Measurements from ENCODE around the gene C17orf107. TPM values are rescaled to one million over a fixed set of nuclear protein-coding genes. Genes with fewer than 3 reads are reported as not detected.
A peak's percentile ranks its signal among the peaks of the same experiment; 100 is the strongest.

The C17orf107 gene
- total and polyA plus RNA-seq, 4 donors = 0.19 to 5.9 (median 1.7) TPM

GRCh38 chr17:4942760-4943508, 43.6 kb downstream of the C17orf107 start:
- Histone ChIP-seq H3K27me3 (ENCODE audit: control insufficient read depth in 4 of 4, insufficient read depth in 4 of 4, low read length in 3 of 4) (no peaks in the 10 kb centered on the region), H3K4me1 (ENCODE audit: control insufficient read depth in 4 of 4, insufficient read depth in 4 of 4, low read length in 3 of 4) (peaks cover 12 to 68% (median 52%) of the 10 kb centered on the region in 4 donors), H3K27ac (ENCODE audit: low read depth in 1 of 2, low read length in 2 of 2) (no peak overlapping the region), H3K4me3 (ENCODE audit: low read depth in 1 of 3, low read length in 3 of 3) (no peak overlapping the region), H3K9me3 (ENCODE audit: control insufficient read depth in 4 of 4, low read length in 3 of 4) (no peaks in the 10 kb centered on the region), H3K36me3 (ENCODE audit: control insufficient read depth in 4 of 4, insufficient read depth in 3 of 4, low read depth in 1 of 4, low read length in 3 of 4) (peaks cover 6 to 28% (median 12%) of the 10 kb centered on the region in 4 donors), H3K9ac (ENCODE audit: low read depth in 1 of 2, low read length in 2 of 2) (no peak overlapping the region)
- 82% methylated on average over 13 of the region's 13 CpGs for WGBS
- TF ChIP-seq HNF4G (IDR thresholded peaks at IDR 0.05) (no peak), FOXA1 (IDR thresholded peaks at IDR 0.05) (no peak), ZBTB33 (IDR thresholded peaks at IDR 0.05) (no peak), GABPA (IDR thresholded peaks at IDR 0.05 in 1 of 2, conservative IDR thresholded peaks at IDR 0.05 in 1 of 2) (no peak), JUND (IDR thresholded peaks at IDR 0.05) (no peak), YY1 (IDR thresholded peaks at IDR 0.05) (no peak), NR2F2 (IDR thresholded peaks at IDR 0.05) (no peak), SP1 (IDR thresholded peaks at IDR 0.05) (no peak), HNF4A (conservative IDR thresholded peaks at IDR 0.05) (no peak), EGR1 (IDR thresholded peaks at IDR 0.05; ENCODE audit: low read depth in 2 of 2) (no peak)
- TF ChIP-seq, protein P1, sequence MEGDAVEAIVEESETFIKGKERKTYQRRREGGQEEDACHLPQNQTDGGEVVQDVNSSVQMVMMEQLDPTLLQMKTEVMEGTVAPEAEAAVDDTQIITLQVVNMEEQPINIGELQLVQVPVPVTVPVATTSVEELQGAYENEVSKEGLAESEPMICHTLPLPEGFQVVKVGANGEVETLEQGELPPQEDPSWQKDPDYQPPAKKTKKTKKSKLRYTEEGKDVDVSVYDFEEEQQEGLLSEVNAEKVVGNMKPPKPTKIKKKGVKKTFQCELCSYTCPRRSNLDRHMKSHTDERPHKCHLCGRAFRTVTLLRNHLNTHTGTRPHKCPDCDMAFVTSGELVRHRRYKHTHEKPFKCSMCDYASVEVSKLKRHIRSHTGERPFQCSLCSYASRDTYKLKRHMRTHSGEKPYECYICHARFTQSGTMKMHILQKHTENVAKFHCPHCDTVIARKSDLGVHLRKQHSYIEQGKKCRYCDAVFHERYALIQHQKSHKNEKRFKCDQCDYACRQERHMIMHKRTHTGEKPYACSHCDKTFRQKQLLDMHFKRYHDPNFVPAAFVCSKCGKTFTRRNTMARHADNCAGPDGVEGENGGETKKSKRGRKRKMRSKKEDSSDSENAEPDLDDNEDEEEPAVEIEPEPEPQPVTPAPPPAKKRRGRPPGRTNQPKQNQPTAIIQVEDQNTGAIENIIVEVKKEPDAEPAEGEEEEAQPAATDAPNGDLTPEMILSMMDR (IDR thresholded peaks at IDR 0.05; ENCODE audit: low read depth, low read length, missing input control) = no peak
- TF ChIP-seq, protein P2, sequence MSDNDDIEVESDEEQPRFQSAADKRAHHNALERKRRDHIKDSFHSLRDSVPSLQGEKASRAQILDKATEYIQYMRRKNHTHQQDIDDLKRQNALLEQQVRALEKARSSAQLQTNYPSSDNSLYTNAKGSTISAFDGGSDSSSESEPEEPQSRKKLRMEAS (IDR thresholded peaks at IDR 0.05) = no peak
- no peak for DNase-seq (ENCODE audit: low spot score)

GRCh38 chr17:4944163-4944553, 44.8 kb downstream of the C17orf107 start:
- Histone ChIP-seq H3K9ac (ENCODE audit: low read depth in 1 of 2, low read length in 2 of 2) (no peak overlapping the region), H3K4me1 (ENCODE audit: control insufficient read depth in 4 of 4, insufficient read depth in 4 of 4, low read length in 3 of 4) (peaks cover 5 to 57% (median 44%) of the 10 kb centered on the region in 4 donors), H3K4me3 (ENCODE audit: low read depth in 1 of 3, low read length in 3 of 3) (no peak overlapping the region), H3K36me3 (ENCODE audit: control insufficient read depth in 4 of 4, insufficient read depth in 3 of 4, low read depth in 1 of 4, low read length in 3 of 4) (peaks cover 6 to 26% (median 12%) of the 10 kb centered on the region in 4 donors), H3K27ac (ENCODE audit: low read depth in 1 of 2, low read length in 2 of 2) (peak overlapping the region; percentile 65 to 73), H3K9me3 (ENCODE audit: control insufficient read depth in 4 of 4, low read length in 3 of 4) (no peaks in the 10 kb centered on the region), H3K27me3 (ENCODE audit: control insufficient read depth in 4 of 4, insufficient read depth in 4 of 4, low read length in 3 of 4) (no peaks in the 10 kb centered on the region)
- TF ChIP-seq EGR1 (IDR thresholded peaks at IDR 0.05; ENCODE audit: low read depth in 2 of 2) (no peak), RXRA (IDR thresholded peaks at IDR 0.05) (no peak), ZBTB33 (IDR thresholded peaks at IDR 0.05) (no peak), RAD21 (IDR thresholded peaks at IDR 0.05) (no peak), HNF4A (conservative IDR thresholded peaks at IDR 0.05) (no peak), TAF1 (conservative IDR thresholded peaks at IDR 0.05) (no peak), HNF4G (IDR thresholded peaks at IDR 0.05) (no peak), JUND (IDR thresholded peaks at IDR 0.05) (no peak), FOXA1 (IDR thresholded peaks at IDR 0.05) (no peak), GABPA (IDR thresholded peaks at IDR 0.05 in 1 of 2, conservative IDR thresholded peaks at IDR 0.05 in 1 of 2) (no peak), NR2F2 (IDR thresholded peaks at IDR 0.05) (no peak), ATF3 (IDR thresholded peaks at IDR 0.05) (no peak), SP1 (IDR thresholded peaks at IDR 0.05) (no peak), FOXA2 (IDR thresholded peaks at IDR 0.05) (no peak), YY1 (IDR thresholded peaks at IDR 0.05) (no peak)
- TF ChIP-seq, protein P2 (IDR thresholded peaks at IDR 0.05) = no peak
- TF ChIP-seq, protein P3, sequence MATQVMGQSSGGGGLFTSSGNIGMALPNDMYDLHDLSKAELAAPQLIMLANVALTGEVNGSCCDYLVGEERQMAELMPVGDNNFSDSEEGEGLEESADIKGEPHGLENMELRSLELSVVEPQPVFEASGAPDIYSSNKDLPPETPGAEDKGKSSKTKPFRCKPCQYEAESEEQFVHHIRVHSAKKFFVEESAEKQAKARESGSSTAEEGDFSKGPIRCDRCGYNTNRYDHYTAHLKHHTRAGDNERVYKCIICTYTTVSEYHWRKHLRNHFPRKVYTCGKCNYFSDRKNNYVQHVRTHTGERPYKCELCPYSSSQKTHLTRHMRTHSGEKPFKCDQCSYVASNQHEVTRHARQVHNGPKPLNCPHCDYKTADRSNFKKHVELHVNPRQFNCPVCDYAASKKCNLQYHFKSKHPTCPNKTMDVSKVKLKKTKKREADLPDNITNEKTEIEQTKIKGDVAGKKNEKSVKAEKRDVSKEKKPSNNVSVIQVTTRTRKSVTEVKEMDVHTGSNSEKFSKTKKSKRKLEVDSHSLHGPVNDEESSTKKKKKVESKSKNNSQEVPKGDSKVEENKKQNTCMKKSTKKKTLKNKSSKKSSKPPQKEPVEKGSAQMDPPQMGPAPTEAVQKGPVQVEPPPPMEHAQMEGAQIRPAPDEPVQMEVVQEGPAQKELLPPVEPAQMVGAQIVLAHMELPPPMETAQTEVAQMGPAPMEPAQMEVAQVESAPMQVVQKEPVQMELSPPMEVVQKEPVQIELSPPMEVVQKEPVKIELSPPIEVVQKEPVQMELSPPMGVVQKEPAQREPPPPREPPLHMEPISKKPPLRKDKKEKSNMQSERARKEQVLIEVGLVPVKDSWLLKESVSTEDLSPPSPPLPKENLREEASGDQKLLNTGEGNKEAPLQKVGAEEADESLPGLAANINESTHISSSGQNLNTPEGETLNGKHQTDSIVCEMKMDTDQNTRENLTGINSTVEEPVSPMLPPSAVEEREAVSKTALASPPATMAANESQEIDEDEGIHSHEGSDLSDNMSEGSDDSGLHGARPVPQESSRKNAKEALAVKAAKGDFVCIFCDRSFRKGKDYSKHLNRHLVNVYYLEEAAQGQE (IDR thresholded peaks at IDR 0.05) = no peak
- 56% methylated on average over 3 of the region's 3 CpGs for WGBS
- no peak for DNase-seq (ENCODE audit: low spot score)
